ENCODE data around the gene ARHGAP22. TPM values are rescaled to one million over a fixed set of nuclear protein-coding genes. Genes with fewer than 3 reads are reported as not detected.

ARHGAP22 gene
- total and polyA plus RNA-seq, 2 experiments from 2014 or later, result 4.8 to 10.7 TPM

- Mint-ChIP-seq H3K27me3 (ENCODE audit: insufficient read depth, low read depth, poor library complexity) (peaks cover 9% of the 10 kb centered on the region), H3K9me3 (no peaks in the 10 kb centered on the region), H3K4me3 (no peak overlapping the region), H3K4me1 (peaks cover 14% of the 10 kb centered on the region), H3K27ac (no peak overlapping the region), H3K36me3 (ENCODE audit: low read depth) (no peaks in the 10 kb centered on the region)
- no peak overlapping the region for H3K4me2 ChIP-seq
- H3K27ac ChIP-seq (ENCODE audit: low read depth), result no peak overlapping the region
- no peaks in the 10 kb centered on the region for H3K36me3 ChIP-seq (ENCODE audit: insufficient read depth)
- 0 out of 2 replicates have a peak, but pooled peaks cover 11% of the 10 kb centered on the region for H4K20me1 ChIP-seq (replicated peaks; ENCODE audit: insufficient read depth)
- H3K9me2 ChIP-seq (ENCODE audit: insufficient read depth), result no peaks in the 10 kb centered on the region
- H3K4me1 ChIP-seq (ENCODE audit: insufficient read depth), result no peaks in the 10 kb centered on the region
- H2AFZ ChIP-seq, result no peak overlapping the region
- H3K27me3 ChIP-seq (ENCODE audit: insufficient read depth), result no peaks in the 10 kb centered on the region
- H3F3A ChIP-seq (replicated peaks; ENCODE audit: low read depth), result no peaks in the 10 kb centered on the region
- TF ChIP-seq REST (IDR thresholded peaks at IDR 0.05; ENCODE audit: unreplicated experiment), result no peak
- no peak for TF ChIP-seq NANOG (IDR thresholded peaks at IDR 0.05; ENCODE audit: borderline replicate concordance)
- no peak for TF ChIP-seq CTCF (conservative IDR thresholded peaks at IDR 0.05; ENCODE audit: low read depth in 2 of 2)
- no peak overlapping the region for H3K4me3 ChIP-seq
- ATAC-seq, result no peak
- H3K79me2 ChIP-seq (replicated peaks; ENCODE audit: insufficient read depth), result peaks cover 11% of the 10 kb centered on the region; the same call in 1 of the 2 replicates
- DNase-seq (ENCODE audit: low spot score), result no peak
These were observed 103.6 kb downstream of the ARHGAP22 start for GRCh38 chr10:48501226-48501625.

GRCh38 chr10:48500771-48501170, 104.1 kb downstream of the ARHGAP22 start:
- no peak overlapping the region for H2AFZ ChIP-seq
- no peaks in the 10 kb centered on the region for H3K36me3 Mint-ChIP-seq (ENCODE audit: low read depth)
- no peak overlapping the region for H3K4me2 ChIP-seq
- no peaks in the 10 kb centered on the region for H3K9me3 Mint-ChIP-seq
- 0 out of 2 replicates have a peak, but pooled peaks cover 11% of the 10 kb centered on the region for H4K20me1 ChIP-seq (replicated peaks; ENCODE audit: insufficient read depth)
- ATAC-seq, result no peak
- no peak for DNase-seq (ENCODE audit: low spot score)
- no peak overlapping the region for H3K27ac ChIP-seq (ENCODE audit: low read depth)
- no peaks in the 10 kb centered on the region for H3K4me1 ChIP-seq (ENCODE audit: insufficient read depth)
- no peaks in the 10 kb centered on the region for H3K27me3 ChIP-seq (ENCODE audit: insufficient read depth)
- H3K79me2 ChIP-seq (replicated peaks; ENCODE audit: insufficient read depth), result 0 out of 2 replicates have a peak, but pooled peaks cover 7% of the 10 kb centered on the region
- H3F3A ChIP-seq (replicated peaks; ENCODE audit: low read depth), result no peaks in the 10 kb centered on the region
- no peak overlapping the region for H3K4me3 Mint-ChIP-seq
- H3K36me3 ChIP-seq (ENCODE audit: insufficient read depth), result no peaks in the 10 kb centered on the region
- H3K4me3 ChIP-seq, result no peak overlapping the region
- peaks cover 8% of the 10 kb centered on the region for H3K27me3 Mint-ChIP-seq (ENCODE audit: insufficient read depth, low read depth, poor library complexity)
- no peaks in the 10 kb centered on the region for H3K9me2 ChIP-seq (ENCODE audit: insufficient read depth)
- H3K27ac Mint-ChIP-seq, result no peak overlapping the region
- peaks cover 11% of the 10 kb centered on the region for H3K4me1 Mint-ChIP-seq
- no peak for TF ChIP-seq REST (IDR thresholded peaks at IDR 0.05; ENCODE audit: unreplicated experiment)
- TF ChIP-seq EZH2phosphoT487 (IDR thresholded peaks at IDR 0.05; ENCODE audit: unreplicated experiment), result no peak
- no peak for TF ChIP-seq CTCF (conservative IDR thresholded peaks at IDR 0.05; ENCODE audit: low read depth in 2 of 2)
- no peak for TF ChIP-seq ETS1 (IDR thresholded peaks at IDR 0.05)
- no peak for TF ChIP-seq EZH2 (IDR thresholded peaks at IDR 0.05; ENCODE audit: low read depth, unreplicated experiment)
- no peak for TF ChIP-seq POLR2AphosphoS5 (IDR thresholded peaks at IDR 0.05; ENCODE audit: low read depth)
- TF ChIP-seq STAT1 (IDR thresholded peaks at IDR 0.05; ENCODE audit: unreplicated experiment), result no peak
- no peak for TF ChIP-seq CREB1 (CRISPR knock-in tag; IDR thresholded peaks at IDR 0.05; ENCODE audit: low read depth)
- TF ChIP-seq NANOG (IDR thresholded peaks at IDR 0.05; ENCODE audit: borderline replicate concordance), result no peak
- no peak for TF ChIP-seq JUNB (IDR thresholded peaks at IDR 0.05; ENCODE audit: unreplicated experiment)
- TF ChIP-seq ZNF331 (CRISPR knock-in tag; IDR thresholded peaks at IDR 0.05; ENCODE audit: low read depth), result no peak
- TF ChIP-seq ZNF114 (CRISPR knock-in tag; IDR thresholded peaks at IDR 0.05), result no peak

Measured in GM23338 (cell line).